BE2C (cell line): ENCODE measurements around the gene ATF2. TPM values are rescaled to one million over a fixed set of nuclear protein-coding genes. Genes with fewer than 3 reads are reported as not detected.

ENCODE experiments used
- DNase-seq: peaks from one replicate; pipeline ENCODE4 v3.0.0-alpha.2; 2020
- H3K27me3 ChIP-seq: fragments of 250-450 bp; sonication (Bioruptor Pico); 2 replicates; pipeline ENCODE4 v1.5.1; 2020; ENCODE audit warnings: mild to moderate bottlenecking
- H3K36me3 ChIP-seq: fragments of 250-450 bp; sonication (Bioruptor Pico); 2 replicates; pipeline ENCODE4 v1.5.1; 2020; ENCODE audit warnings: mild to moderate bottlenecking
- H3K4me1 ChIP-seq: fragments of 250-450 bp; sonication (Bioruptor Pico); 2 replicates; pipeline ENCODE4 v1.5.1; 2020
- H3K4me3 ChIP-seq: 2 replicates; pipeline ENCODE4 v1.5.1; 2011; ENCODE audit warnings: low read depth, low read length
- H3K9me3 ChIP-seq: fragments of 250-450 bp; sonication (Bioruptor Pico); 2 replicates; pipeline ENCODE4 v1.5.1; 2020
- CTCF ChIP-seq: IDR thresholded peaks from 2 replicates; pipeline ENCODE4 v1.5.1; 2012; ENCODE audit warnings: mild to moderate bottlenecking, low read depth, low read length
- polyA plus RNA-seq: library from polyadenylated mRNA; unstranded; fragments of >200 nt; gene quantifications from one replicate; pipeline ENCODE4 v1.2.1, GENCODE V29; 2012; ENCODE audit warnings: low read depth, missing spikeins; ENCODE audit not compliant: insufficient read length, insufficient read depth

The ATF2 gene
- polyA plus RNA-seq: 10.3 TPM

- DNase-seq: peak; percentile 95
- no peak for TF ChIP-seq CTCF
- Histone ChIP-seq H3K27me3 (no peaks in the 10 kb centered on the region), H3K4me3 (peak within 1 kb of the TSS; percentile 92), H3K4me1 (peaks cover 3% of the 10 kb centered on the region; the same call in 1 of the 2 replicates), H3K36me3 (no peaks in the 10 kb centered on the region), H3K9me3 (no peaks in the 10 kb centered on the region)
Measured at GRCh38 chr2:175167792-175168563, at the start of gene ATF2. ATF2 (minus strand) TSS chr2:175168203; CDS start chr2:175136443, 31,760 bp downstream.

- Histone ChIP-seq H3K4me3 (no peak overlapping the region), H3K36me3 (no peaks in the 10 kb centered on the region), H3K27me3 (no peaks in the 10 kb centered on the region), H3K9me3 (no peaks in the 10 kb centered on the region), H3K4me1 (no peaks in the 10 kb centered on the region)
- DNase-seq: no peak
- TF ChIP-seq CTCF: no peak
Measured at GRCh38 chr2:175207741-175208438, 39.9 kb upstream of the ATF2 start.

- H3K27me3 ChIP-seq: 0 out of 2 replicates have a peak, but pooled peaks cover under 1% of the 10 kb centered on the region
Measured at GRCh38 chr2:175206866-175207265, 38.9 kb upstream of the ATF2 start.

GRCh38 chr2:175205523-175205922 is 37.5 kb upstream of the ATF2 start:
- Histone ChIP-seq H3K4me3 (no peak overlapping the region), H3K27me3 (0 out of 2 replicates have a peak, but pooled peaks cover 3% of the 10 kb centered on the region), H3K9me3 (no peaks in the 10 kb centered on the region), H3K36me3 (no peaks in the 10 kb centered on the region), H3K4me1 (no peaks in the 10 kb centered on the region)
- TF ChIP-seq CTCF: no peak
- DNase-seq: no peak

More at GRCh38 chr2:175206866-175207265, 38.9 kb upstream of the ATF2 start:
- Histone ChIP-seq H3K36me3 (no peaks in the 10 kb centered on the region), H3K4me3 (no peak overlapping the region), H3K4me1 (no peaks in the 10 kb centered on the region), H3K9me3 (no peaks in the 10 kb centered on the region)
- no peak for DNase-seq
- no peak for TF ChIP-seq CTCF

GRCh38 chr2:175203621-175204496 is 35.9 kb upstream of the ATF2 start:
- Histone ChIP-seq H3K4me3 (no peak overlapping the region; the same call in 1 of the 2 replicates), H3K36me3 (no peaks in the 10 kb centered on the region), H3K27me3 (0 out of 2 replicates have a peak, but pooled peaks cover 3% of the 10 kb centered on the region), H3K9me3 (no peaks in the 10 kb centered on the region), H3K4me1 (no peaks in the 10 kb centered on the region)
- peak; percentile 65 for DNase-seq
- TF ChIP-seq CTCF: peak; percentile 65
